Nephron (organoid): ENCODE measurements around the gene LANCL3.

Source experiments
- H3K27ac Mint-ChIP-seq, 3 experiments: 2 replicates each; pipeline ENCODE4 v1.8.0; 2020; ENCODE audit warnings: mixed read lengths in 3 of 3, mild to moderate bottlenecking in 2 of 3, moderate library complexity in 1 of 3
- H3K27me3 Mint-ChIP-seq: 2 replicates; pipeline ENCODE4 v1.8.0; 2021; ENCODE audit warnings: low read depth, mild to moderate bottlenecking, moderate library complexity, mixed read lengths
- H3K36me3 Mint-ChIP-seq: 2 replicates; pipeline ENCODE4 v1.8.0; 2020; ENCODE audit warnings: low read depth, mixed read lengths
- H3K4me1 Mint-ChIP-seq: 2 replicates; pipeline ENCODE4 v1.8.0; 2020; ENCODE audit warnings: mixed read lengths
- H3K4me3 Mint-ChIP-seq, 3 experiments: 2 replicates each; pipeline ENCODE4 v1.8.0; 2020; ENCODE audit warnings: mild to moderate bottlenecking in 3 of 3, mixed read lengths in 3 of 3, moderate library complexity in 2 of 3
- H3K9me3 Mint-ChIP-seq: 2 replicates; pipeline ENCODE4 v1.8.0; 2020; ENCODE audit warnings: mixed read lengths
- TF ChIP-seq, protein P1 (sequence below), 3 experiments: fragments of 200-600 bp; sonication (generic); IDR thresholded peaks; one replicate each; pipeline ENCODE4 v1.5.0; 2021; ENCODE audit warnings: antibody characterized with exemption in 3 of 3; ENCODE audit not compliant: unreplicated experiment in 3 of 3

Gene LANCL3

GRCh38 chrX:37676811-37677210 lies 105.3 kb downstream of the LANCL3 start:
- no peaks in the 10 kb centered on the region for H3K9me3 Mint-ChIP-seq
- H3K27ac Mint-ChIP-seq: no peak overlapping the region
- H3K4me3 Mint-ChIP-seq: no peak overlapping the region
- TF ChIP-seq, protein P1, sequence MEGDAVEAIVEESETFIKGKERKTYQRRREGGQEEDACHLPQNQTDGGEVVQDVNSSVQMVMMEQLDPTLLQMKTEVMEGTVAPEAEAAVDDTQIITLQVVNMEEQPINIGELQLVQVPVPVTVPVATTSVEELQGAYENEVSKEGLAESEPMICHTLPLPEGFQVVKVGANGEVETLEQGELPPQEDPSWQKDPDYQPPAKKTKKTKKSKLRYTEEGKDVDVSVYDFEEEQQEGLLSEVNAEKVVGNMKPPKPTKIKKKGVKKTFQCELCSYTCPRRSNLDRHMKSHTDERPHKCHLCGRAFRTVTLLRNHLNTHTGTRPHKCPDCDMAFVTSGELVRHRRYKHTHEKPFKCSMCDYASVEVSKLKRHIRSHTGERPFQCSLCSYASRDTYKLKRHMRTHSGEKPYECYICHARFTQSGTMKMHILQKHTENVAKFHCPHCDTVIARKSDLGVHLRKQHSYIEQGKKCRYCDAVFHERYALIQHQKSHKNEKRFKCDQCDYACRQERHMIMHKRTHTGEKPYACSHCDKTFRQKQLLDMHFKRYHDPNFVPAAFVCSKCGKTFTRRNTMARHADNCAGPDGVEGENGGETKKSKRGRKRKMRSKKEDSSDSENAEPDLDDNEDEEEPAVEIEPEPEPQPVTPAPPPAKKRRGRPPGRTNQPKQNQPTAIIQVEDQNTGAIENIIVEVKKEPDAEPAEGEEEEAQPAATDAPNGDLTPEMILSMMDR (IDR thresholded peaks at IDR 0.05; ENCODE audit: unreplicated experiment in 3 of 3): no peak
- H3K27me3 Mint-ChIP-seq: no peaks in the 10 kb centered on the region
- H3K4me1 Mint-ChIP-seq: no peaks in the 10 kb centered on the region
- no peaks in the 10 kb centered on the region for H3K36me3 Mint-ChIP-seq

- Mint-ChIP-seq H3K27me3 (no peaks in the 10 kb centered on the region), H3K4me1 (no peaks in the 10 kb centered on the region), H3K36me3 (no peaks in the 10 kb centered on the region), H3K9me3 (no peaks in the 10 kb centered on the region), H3K4me3 (no peak overlapping the region), H3K27ac (no peak overlapping the region)
- TF ChIP-seq, protein P1 (IDR thresholded peaks at IDR 0.05; ENCODE audit: unreplicated experiment in 3 of 3): no peak
Observed at GRCh38 chrX:37677243-37677642, 105.8 kb downstream of the LANCL3 start.

GRCh38 chrX:37677765-37678164 lies 106.3 kb downstream of the LANCL3 start:
- TF ChIP-seq, protein P1 (IDR thresholded peaks at IDR 0.05; ENCODE audit: unreplicated experiment in 3 of 3): no peak
- no peaks in the 10 kb centered on the region for H3K27me3 Mint-ChIP-seq
- no peak overlapping the region for H3K4me3 Mint-ChIP-seq
- no peaks in the 10 kb centered on the region for H3K9me3 Mint-ChIP-seq
- no peaks in the 10 kb centered on the region for H3K4me1 Mint-ChIP-seq
- no peak overlapping the region for H3K27ac Mint-ChIP-seq
- H3K36me3 Mint-ChIP-seq: no peaks in the 10 kb centered on the region

DNA sequence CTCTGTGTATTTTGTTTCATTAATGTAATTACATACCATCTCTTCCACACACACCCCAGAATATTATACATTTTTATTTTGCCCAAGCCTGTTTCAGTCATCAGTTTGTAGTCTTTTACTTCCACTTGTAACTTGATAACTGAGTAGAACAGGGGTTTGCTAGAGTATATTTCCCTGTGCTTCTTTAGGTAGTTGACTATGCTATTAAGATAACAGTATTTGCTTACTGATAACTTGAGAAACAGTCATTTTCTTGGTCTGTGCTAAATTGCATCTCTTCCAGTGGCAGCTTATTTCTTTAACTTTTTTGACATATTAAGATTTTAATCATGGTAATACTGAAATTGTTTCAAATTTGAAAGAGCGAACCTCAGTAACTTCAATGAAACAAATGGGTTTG lies 107.1 kb downstream of the LANCL3 start:
- H3K36me3 Mint-ChIP-seq: no peaks in the 10 kb centered on the region
- no peak overlapping the region for H3K27ac Mint-ChIP-seq
- TF ChIP-seq, protein P1 (IDR thresholded peaks at IDR 0.05; ENCODE audit: unreplicated experiment in 3 of 3): no peak
- H3K4me3 Mint-ChIP-seq: no peak overlapping the region
- no peaks in the 10 kb centered on the region for H3K9me3 Mint-ChIP-seq
- H3K27me3 Mint-ChIP-seq: no peaks in the 10 kb centered on the region
- no peaks in the 10 kb centered on the region for H3K4me1 Mint-ChIP-seq

- Mint-ChIP-seq H3K27me3 (no peaks in the 10 kb centered on the region), H3K4me1 (peaks cover 2% of the 10 kb centered on the region), H3K36me3 (no peaks in the 10 kb centered on the region), H3K27ac (no peak overlapping the region), H3K9me3 (no peaks in the 10 kb centered on the region), H3K4me3 (no peak overlapping the region)
- TF ChIP-seq, protein P1 (IDR thresholded peaks at IDR 0.05; ENCODE audit: unreplicated experiment in 3 of 3): no peak
Observed at GRCh38 chrX:37679230-37679629, 107.8 kb downstream of the LANCL3 start.

GRCh38 chrX:37679888-37680287 lies 108.4 kb downstream of the LANCL3 start:
- Mint-ChIP-seq H3K27ac (no peak overlapping the region), H3K4me3 (no peak overlapping the region), H3K27me3 (no peaks in the 10 kb centered on the region), H3K36me3 (no peaks in the 10 kb centered on the region), H3K4me1 (peaks cover 9% of the 10 kb centered on the region), H3K9me3 (no peaks in the 10 kb centered on the region)
- TF ChIP-seq, protein P1 (IDR thresholded peaks at IDR 0.05; ENCODE audit: unreplicated experiment in 3 of 3): no peak
